HG03571 (cell line): ENCODE results near the gene TP53.
"Not testable (repeated sequence)": the region's sequence is repeated elsewhere in the genome, so short reads cannot be mapped to it uniquely, and the experiment has no call there.

Source experiments
- ATAC-seq: cut with Tn5 transposase; IDR thresholded peaks from one replicate; pipeline ENCODE4 v1.9.1; 2021; ENCODE audit not compliant: unreplicated experiment

Gene TP53

DNA sequence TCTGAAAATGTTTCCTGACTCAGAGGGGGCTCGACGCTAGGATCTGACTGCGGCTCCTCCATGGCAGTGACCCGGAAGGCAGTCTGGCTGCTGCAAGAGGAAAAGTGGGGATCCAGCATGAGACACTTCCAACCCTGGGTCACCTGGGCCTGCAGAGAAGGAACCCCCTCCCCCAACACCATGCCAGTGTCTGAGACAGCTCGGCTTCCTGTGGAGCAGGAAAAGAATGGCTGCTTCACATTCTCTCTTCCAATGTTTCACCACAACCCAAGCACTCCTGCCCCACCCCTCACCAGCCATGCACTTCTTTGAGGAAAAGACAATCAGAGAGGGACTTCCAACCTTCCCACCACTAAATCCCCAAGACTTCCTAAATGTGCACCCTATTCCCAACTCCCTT, 10.8 kb downstream of the TP53 start:
- no peak for ATAC-seq

- no peak for ATAC-seq
These were observed 12.4 kb downstream of the TP53 start for GRCh38 chr17:7674934-7675333.

GRCh38 chr17:7673239-7673638, 14.1 kb downstream of the TP53 start:
- no peak for ATAC-seq

- no peak for ATAC-seq
These were observed 18.8 kb downstream of the TP53 start for GRCh38 chr17:7668482-7668881.

- no peak for ATAC-seq
These were observed 19.5 kb downstream of the TP53 start for GRCh38 chr17:7667656-7668406.

DNA sequence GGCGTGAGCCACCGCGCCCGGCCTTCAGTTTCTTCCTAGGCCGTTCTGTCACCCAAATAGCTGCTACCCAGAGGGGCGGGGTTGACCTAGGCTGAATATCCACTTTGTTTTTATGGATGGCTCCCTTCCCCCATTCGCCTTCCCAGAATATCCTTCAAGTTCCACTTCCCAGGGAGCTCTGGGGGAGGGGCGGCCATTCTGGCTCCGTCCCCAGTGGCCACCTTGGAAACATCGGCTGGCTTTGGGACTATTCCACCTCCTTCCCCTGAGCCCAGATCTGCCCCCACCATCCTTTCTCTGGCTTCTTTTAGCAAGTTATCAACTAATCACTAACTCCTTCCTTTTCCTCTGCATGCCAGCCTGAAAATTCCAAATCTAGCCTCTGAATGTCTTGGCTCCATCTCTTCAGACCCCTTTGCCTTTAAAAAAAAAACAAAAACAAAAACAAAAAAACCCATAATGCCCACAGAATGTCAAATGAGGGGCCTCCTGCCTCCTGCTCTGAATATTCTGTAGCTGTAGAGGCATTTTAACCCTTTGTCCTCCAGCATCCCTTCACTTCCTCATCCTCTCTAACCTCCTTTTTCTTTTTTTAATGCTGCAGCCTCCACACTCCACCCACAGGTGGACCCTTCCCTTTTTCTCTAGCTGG, 30.2 kb downstream of the TP53 start:
- ATAC-seq, result no peak

DNA sequence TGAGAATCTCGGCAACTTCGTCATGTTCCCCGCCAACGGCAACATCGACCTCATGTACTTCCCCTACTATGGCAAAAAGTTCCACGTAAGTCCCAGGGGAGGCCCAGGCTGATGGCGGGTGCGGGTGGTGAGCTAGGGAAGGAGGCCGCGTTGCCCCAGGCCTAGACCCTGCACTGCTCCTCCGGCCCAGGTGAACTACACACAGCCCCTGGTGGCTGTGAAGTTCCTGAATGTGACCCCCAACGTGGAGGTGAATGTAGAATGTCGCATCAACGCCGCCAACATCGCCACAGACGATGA, 31.8 kb downstream of the TP53 start:
- ATAC-seq, result no peak

DNA sequence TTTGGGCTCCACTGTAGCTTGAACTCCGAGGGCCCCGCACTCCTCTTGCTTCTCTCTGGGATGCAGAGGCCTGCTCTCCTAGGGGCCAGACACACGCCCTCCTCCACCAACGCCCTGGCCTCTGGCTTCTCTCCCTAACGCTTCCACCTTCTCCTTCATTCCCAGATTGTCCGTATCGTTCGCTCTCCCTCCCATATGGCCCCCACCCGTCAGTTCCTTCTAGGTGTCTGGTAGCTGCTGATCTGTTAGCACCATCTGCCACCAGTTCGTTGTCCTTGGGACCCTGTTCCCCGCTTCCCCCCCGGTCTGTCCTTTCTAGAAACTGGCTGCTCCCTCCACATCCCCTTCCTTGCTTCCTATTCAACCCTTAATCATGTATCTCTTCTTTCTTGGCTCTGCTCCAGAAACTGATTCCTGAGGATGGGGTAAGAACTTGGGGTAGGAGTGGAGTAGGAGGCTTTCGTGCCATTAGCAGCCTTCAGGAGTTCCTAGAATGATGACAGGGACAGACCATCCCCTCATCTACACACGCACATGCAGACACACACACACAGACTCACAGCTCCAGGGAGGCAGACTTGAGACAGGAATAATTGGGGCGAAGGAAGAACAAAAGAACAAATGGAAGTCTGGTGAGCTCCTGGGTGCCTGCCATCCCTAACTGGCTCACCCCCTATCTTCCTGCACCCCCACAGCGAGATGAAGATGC, 32.3 kb downstream of the TP53 start:
- no peak for ATAC-seq

GRCh38 chr17:7652388-7653356, 34.6 kb downstream of the TP53 start:
- no peak for ATAC-seq

- ATAC-seq, result no peak
These were observed 35.5 kb downstream of the TP53 start for GRCh38 chr17:7651665-7652387.

GRCh38 chr17:7651097-7651664, 36.1 kb downstream of the TP53 start:
- ATAC-seq, result no peak

- no peak for ATAC-seq
These were observed 36.7 kb downstream of the TP53 start, which contains the start of gene ATP1B2 for GRCh38 chr17:7650509-7651096. TSS of gene ATP1B2 (plus strand) at chr17:7650926. CDS start at chr17:7651519, 593 bp downstream.

GRCh38 chr17:7647018-7647417, 40.3 kb downstream of the TP53 start:
- no peak for ATAC-seq

DNA sequence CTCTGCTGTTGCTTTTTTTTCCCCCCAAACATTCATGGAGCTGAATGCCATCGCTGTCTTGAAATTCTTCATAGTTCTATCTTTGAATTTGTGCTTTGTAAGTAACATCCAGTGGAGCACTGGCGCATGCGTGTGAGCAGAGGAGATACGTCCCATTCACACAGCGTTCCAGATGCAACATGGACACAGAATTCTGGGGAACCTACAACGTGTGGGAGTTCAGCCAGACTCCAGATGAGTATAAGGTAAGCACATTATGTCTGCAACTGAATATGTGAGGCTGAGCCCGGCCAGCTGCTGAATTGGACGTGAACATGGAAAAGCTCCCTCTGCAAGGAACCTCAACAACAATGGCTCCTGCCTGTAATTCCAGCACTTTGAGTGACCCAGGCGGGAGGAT, 40.8 kb downstream of the TP53 start:
- no peak for ATAC-seq

DNA sequence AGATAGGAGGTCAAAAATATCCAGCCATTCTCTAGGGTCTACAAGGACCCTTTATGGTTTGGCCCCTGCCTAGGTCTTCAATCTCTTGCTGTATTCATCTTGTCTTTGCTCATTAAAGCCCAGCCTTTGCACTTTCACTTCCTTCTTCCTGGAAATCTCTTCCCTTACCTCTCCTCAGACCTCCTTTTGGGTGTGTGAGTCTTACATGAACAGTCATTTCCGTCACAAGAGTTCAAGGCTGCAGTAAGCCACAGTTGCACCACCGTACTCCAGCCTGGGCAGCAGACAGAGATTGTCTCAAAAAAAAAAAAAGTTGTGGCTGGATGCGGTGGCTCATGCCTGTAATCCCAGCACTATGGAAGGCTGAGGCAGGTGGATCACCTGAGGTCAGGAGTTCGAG, 42.5 kb downstream of the TP53 start:
- ATAC-seq, result no peak

GRCh38 chr17:7641635-7642034, 45.7 kb downstream of the TP53 start:
- ATAC-seq, result not testable (repeated sequence)

DNA sequence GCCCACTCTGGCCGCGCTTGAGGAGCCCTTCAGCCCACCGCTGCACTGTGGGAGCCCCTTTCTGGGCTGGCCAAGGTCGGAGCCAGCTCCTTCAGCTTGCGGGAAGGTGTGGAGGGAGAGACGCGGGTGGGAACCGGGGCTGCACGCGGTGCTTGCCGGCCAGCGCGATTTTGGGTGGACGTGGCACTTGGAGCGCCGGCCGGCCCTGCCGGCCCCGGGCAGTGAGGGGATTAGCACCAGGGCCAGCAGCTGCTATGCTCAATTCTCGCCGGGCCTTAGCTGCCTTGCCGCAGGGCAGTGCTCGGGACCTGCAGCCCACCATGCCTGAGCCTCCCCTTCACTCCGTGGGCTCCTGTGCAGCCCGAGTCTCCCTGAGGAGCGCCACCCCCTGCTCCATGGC, 46.5 kb downstream of the TP53 start:
- ATAC-seq, result no peak

- ATAC-seq, result no peak
These were observed 51.1 kb downstream of the TP53 start for GRCh38 chr17:7636163-7636562.

DNA sequence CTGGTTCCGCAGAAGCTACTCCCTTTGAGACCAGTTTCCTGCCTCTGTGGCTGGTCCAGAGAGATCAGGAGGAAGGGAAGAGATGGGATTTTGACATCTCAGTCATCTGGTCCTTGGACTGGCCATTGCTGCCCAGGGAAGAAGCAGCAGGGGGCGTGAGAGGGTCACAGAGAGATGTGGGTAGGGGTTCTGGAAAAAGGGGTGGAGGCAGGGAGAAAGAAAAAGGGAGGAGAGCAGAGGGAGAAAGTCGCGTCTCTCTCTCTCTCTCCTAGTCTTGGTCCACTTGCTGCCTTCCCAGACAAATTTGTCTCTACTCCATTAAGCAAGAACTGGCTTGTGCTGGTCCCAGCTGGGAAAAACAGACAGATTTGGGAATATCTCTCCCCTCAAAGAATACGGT, 52.9 kb downstream of the TP53 start:
- no peak for ATAC-seq

DNA sequence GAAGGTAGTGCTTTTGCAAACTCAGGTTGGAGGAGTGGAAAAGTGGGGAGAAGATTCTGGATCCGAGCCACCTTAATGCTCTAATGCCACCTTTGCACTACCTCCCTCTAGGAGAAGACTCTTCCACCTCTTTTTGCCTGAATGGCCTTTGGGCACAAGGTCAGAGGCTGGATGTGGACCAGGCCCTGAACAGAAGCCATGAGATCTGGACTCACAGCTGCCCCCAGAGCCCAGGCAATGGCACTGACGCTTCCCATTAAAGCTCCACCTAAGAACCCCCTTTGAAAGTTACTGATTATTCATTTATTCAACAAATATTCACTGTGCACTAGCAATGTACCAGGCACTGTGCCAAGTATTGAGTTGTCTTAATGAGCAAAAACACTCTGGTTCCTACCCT, 54.2 kb downstream of the TP53 start:
- ATAC-seq, result no peak
